Esophagus muscularis mucosa (tissue), 4 donors: ENCODE measurements around the gene PSMA5.

Experiments used
- CTCF ChIP-seq, 3 experiments: fragments of 200-600 bp in 2 of 3; fragments of 450-650 bp in 1 of 3; sonication (generic) in 2 of 3; IDR thresholded peaks; one replicate each; pipeline ENCODE4 v1.5.1; 2017 to 2019; ENCODE audit warnings: antibody characterized with exemption in 3 of 3, mild to moderate bottlenecking in 2 of 3, moderate library complexity in 1 of 3
- EP300 ChIP-seq: sonication (generic); formaldehyde crosslinking; IDR thresholded peaks from one replicate; pipeline ENCODE4 v1.6.1; 2017; ENCODE audit warnings: antibody characterized with exemption
- POLR2A ChIP-seq: fragments of 450-650 bp; IDR thresholded peaks from one replicate; pipeline ENCODE4 v1.6.1; 2017; ENCODE audit warnings: antibody characterized with exemption, moderate library complexity, mild to moderate bottlenecking, low read depth
- POLR2AphosphoS5 ChIP-seq, 2 donors: sonication (generic); formaldehyde crosslinking; IDR thresholded peaks; one replicate each; pipeline ENCODE4 v1.6.1; 2017; ENCODE audit warnings: antibody characterized with exemption in 2 of 2

DNA sequence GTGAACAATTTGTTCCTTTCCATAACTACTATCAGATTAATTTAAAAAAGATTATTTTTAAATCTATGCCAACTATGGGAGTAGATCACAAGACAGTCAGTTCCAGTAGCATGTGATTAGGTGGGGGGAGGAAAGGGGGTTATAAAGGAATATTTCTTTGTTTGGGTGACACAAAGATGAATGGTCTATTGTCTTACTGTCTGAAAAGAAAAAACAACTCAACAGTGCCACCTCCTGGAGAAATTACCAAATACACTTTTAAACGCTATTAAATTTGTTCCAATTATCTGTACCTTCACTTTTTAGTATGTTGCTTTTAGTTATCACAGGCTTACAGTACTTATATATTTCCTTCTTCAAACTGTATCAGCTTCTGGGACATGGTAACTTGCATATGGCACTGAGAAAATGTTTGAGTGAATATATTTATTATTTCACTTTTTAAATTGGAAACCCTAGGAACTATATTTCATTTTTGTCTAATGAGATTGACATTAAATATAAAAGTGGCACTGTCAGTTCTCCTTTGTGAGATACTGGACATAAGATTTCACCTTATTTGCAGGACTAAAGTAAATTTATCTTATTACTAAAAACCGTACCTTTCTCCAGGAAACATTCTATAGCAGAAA lies 26.8 kb downstream of the PSMA5 start:
- TF ChIP-seq POLR2A (no peak), POLR2AphosphoS5 (IDR thresholded peaks at IDR 0.05) (no peak), EP300 (no peak), CTCF (IDR thresholded peaks at IDR 0.05) (peak; percentile 66 to 78 (median 73))
